22Rv1 (cell line): ENCODE results near the gene MMADHC.

Experiments used
- H3K27ac ChIP-seq: fragments of 450-650 bp; 2 replicates; pipeline ENCODE4 v1.5.1; 2017
- ZFX ChIP-seq: fragments of 450-650 bp; IDR thresholded peaks from 2 replicates; pipeline ENCODE4 v1.6.1; 2017; ENCODE audit warnings: antibody characterized with exemption, borderline replicate concordance
- TF ChIP-seq, protein P1 (sequence below): fragments of 450-650 bp; IDR thresholded peaks from 2 replicates; pipeline ENCODE4 v1.5.1; 2017; ENCODE audit warnings: mild to moderate bottlenecking

Gene MMADHC

DNA sequence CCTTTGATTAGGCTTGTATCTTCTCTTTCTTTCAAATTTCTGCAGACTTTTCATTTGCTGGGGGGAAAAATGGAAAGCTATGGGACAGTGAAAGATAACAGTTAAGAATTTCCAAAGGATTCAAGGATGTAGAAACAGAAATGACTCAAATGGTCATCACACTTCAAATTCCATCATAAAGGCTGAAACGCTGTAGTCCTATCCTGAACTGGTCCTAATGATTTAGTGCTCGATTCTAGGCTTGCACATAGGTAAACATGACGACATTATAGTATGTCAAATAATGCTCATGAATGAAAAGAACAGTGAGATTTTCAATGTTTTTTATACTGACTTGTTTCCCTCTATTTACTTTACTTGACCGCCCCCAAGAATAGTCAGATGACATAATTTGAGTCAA is 15.7 kb upstream of the MMADHC start:
- no peak for TF ChIP-seq ZFX
- TF ChIP-seq, protein P1, sequence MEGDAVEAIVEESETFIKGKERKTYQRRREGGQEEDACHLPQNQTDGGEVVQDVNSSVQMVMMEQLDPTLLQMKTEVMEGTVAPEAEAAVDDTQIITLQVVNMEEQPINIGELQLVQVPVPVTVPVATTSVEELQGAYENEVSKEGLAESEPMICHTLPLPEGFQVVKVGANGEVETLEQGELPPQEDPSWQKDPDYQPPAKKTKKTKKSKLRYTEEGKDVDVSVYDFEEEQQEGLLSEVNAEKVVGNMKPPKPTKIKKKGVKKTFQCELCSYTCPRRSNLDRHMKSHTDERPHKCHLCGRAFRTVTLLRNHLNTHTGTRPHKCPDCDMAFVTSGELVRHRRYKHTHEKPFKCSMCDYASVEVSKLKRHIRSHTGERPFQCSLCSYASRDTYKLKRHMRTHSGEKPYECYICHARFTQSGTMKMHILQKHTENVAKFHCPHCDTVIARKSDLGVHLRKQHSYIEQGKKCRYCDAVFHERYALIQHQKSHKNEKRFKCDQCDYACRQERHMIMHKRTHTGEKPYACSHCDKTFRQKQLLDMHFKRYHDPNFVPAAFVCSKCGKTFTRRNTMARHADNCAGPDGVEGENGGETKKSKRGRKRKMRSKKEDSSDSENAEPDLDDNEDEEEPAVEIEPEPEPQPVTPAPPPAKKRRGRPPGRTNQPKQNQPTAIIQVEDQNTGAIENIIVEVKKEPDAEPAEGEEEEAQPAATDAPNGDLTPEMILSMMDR, result no peak
- no peak overlapping the region for H3K27ac ChIP-seq

DNA sequence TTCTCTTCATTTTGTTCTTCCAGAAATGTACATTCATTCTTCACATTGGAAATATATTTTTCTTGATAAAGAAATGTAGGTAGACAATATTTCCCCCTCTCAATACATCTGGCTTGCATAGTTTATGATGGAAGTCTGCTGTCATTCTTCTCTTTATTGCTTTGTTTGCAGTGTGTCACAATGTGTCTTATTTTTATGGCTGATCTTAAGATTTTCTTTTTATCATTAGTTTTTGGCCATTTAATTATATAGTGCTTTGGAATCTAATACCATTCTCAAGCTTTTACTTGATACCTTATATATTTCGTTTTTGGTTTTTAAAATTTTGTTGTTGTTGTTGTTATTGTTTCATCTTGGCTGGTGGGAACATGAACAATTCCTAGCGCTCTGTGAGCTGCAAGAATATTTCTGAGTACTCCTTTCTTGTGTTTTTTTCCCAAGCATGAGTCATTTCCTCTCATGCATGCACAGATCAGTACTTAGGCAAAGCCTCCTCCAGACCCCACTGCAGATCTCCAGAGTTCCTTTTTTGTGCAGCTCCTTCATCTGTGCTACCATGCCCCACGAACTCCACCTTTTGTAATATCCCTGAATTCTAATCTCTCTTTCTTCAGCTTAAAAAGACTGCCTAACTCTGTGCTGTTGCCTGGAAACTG is 13.7 kb upstream of the MMADHC start:
- TF ChIP-seq, protein P1, result no peak

DNA sequence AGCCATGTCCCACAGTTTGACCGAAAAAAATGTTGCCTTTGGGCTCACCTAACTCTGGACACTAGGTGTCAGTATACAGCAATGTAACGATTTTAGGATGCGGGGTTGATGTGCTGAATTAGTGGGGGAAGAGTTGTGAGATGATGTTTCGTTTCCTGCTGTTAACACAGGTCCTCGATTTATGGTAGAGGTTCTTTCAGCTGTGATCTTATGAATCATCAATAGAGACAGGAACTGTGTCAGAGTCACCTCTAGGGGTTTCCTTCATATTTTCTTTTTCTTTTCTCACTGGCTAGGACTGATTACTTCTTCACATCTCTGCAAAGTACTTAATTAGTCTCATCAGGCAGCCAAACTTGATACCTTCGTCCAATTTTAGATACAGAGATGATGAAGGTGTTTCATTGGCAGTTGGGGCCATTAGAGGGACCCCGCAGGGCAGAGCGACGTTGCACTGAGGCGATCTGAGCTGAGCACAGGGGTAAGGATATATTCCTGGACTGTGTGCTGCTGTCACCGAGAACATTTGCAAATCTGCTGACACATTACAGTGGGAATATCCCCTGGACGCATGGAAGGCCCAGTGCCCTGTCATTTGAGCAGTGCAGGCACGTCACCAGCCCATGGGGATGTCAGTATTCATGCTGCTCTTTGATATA is 10.2 kb upstream of the MMADHC start:
- H3K27ac ChIP-seq, result no peak overlapping the region

More for the DNA sequence above, 13.7 kb upstream of the MMADHC start:
- no peak overlapping the region for H3K27ac ChIP-seq

DNA sequence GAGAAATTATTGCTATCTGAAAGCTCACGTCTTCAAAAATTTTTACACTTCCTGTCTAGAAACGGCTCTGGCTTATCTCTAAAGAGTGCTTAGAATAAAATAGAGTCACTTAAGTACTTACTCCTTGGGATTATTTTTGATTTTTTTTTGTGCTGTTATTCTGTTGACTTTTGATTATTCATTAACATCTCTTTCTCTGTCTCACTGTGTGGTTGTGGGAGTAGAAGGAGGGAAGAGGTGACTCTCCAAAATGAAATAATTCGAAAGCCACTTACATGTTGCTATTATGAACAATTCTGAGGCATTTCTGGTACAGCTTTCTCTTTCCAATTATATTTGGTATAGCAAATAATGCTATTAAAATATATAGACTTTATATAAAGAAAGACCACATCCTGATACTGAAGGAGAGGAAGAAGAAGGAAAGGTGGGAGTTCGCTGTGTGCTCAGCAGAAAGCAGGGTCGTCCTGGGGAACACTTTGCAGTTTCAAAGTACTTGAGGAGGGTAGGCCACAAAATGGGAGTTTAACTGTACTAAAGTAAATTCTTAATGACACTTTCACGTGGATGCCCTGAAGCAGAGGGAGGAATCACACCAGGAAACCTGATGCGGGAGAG is 9.6 kb upstream of the MMADHC start:
- no peak overlapping the region for H3K27ac ChIP-seq

More for the DNA sequence above, 10.2 kb upstream of the MMADHC start:
- TF ChIP-seq, protein P1, result peak; percentile 63
- no peak for TF ChIP-seq ZFX

DNA sequence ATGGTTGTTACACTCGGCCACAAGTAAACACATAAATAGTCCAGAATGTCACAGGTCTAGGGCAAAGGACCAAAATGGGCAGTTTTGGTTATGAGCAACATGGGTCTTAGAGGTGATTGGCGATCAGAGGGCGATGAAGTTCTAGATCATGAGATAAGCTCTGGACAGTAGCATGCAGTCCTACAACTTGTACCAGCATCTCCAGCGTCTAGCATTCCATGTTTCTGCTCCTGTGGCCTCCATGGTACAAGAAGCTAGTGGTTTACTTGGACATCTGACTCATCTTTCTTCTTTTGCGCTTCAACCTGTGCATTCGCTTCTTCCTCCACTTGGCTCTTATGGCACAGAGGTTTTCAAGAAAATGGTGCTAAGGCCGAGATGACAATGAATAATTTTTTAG is 8.9 kb upstream of the MMADHC start:
- TF ChIP-seq, protein P1, result no peak
- no peak for TF ChIP-seq ZFX
- no peak overlapping the region for H3K27ac ChIP-seq

More for the DNA sequence above, 9.6 kb upstream of the MMADHC start:
- TF ChIP-seq, protein P1, result no peak
- no peak for TF ChIP-seq ZFX

DNA sequence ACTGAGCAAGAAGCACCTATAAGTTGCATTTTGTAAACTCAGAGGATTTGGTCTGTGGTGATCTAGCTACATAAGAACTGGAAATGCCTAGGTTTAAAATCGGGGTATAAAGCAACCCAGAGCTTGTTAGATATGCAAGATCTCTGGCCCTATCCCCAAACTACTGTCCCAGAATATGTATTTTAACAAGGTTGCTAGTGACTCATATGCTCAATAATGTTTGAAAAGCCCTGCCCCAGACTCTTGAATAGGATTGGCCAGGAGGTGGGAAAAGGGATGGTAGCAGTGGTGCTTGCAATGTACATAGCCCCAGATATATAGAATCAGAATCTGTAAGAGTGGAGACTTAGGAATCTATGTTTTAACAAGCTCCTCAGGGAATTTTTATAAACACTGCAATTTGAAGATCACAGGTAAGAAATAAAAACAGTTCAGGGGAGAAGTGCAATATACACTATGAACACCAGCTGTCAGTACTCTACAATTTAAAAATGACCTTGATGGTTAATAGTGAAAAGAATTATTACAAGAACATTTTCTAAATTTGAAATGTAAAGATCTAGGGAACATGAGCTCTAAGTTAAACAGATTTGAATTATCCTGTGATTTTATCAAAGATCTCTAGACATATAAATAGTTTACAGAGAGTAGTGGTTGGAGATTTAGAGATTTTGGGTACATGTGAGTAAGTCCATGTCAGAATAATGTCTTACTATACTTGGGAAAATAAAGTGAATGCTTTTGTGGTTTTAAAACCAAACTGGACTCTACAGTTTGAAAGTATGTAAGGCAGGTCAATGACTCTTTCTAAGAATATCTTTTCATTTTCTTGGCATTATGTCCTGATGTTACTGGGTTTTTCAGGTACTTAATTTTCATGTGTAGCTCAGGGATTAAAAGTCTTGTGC is 7.7 kb upstream of the MMADHC start:
- TF ChIP-seq, protein P1, result peak; percentile 21; the same call in 1 of the 2 replicates
- no peak for TF ChIP-seq ZFX
- H3K27ac ChIP-seq, result no peak overlapping the region
